ENCODE data around the gene RIPPLY3.
"Not testable (repeated sequence)": the region's sequence is repeated elsewhere in the genome, so short reads cannot be mapped to it uniquely, and the experiment has no call there.

The RIPPLY3 gene

GRCh38 chr21:37030864-37031263 lies 24.4 kb downstream of the RIPPLY3 start:
- TF ChIP-seq, protein P1, sequence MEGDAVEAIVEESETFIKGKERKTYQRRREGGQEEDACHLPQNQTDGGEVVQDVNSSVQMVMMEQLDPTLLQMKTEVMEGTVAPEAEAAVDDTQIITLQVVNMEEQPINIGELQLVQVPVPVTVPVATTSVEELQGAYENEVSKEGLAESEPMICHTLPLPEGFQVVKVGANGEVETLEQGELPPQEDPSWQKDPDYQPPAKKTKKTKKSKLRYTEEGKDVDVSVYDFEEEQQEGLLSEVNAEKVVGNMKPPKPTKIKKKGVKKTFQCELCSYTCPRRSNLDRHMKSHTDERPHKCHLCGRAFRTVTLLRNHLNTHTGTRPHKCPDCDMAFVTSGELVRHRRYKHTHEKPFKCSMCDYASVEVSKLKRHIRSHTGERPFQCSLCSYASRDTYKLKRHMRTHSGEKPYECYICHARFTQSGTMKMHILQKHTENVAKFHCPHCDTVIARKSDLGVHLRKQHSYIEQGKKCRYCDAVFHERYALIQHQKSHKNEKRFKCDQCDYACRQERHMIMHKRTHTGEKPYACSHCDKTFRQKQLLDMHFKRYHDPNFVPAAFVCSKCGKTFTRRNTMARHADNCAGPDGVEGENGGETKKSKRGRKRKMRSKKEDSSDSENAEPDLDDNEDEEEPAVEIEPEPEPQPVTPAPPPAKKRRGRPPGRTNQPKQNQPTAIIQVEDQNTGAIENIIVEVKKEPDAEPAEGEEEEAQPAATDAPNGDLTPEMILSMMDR (conservative IDR thresholded peaks at IDR 0.05; ENCODE audit: low read length), result no peak
- no peak for DNase-seq (ENCODE audit: low read depth)
- no peak overlapping the region for H3K4me3 ChIP-seq (ENCODE audit: low read length)

GRCh38 chr21:37032293-37032692 lies 25.8 kb downstream of the RIPPLY3 start:
- TF ChIP-seq, protein P1 (conservative IDR thresholded peaks at IDR 0.05; ENCODE audit: low read length), result no peak
- DNase-seq (ENCODE audit: low read depth), result no peak
- H3K4me3 ChIP-seq (ENCODE audit: low read length), result no peak overlapping the region

GRCh38 chr21:37032877-37033471 lies 26.5 kb downstream of the RIPPLY3 start:
- TF ChIP-seq, protein P1 (conservative IDR thresholded peaks at IDR 0.05; ENCODE audit: low read length), result no peak
- peak; percentile 51 for DNase-seq (ENCODE audit: low read depth)
- H3K4me3 ChIP-seq (ENCODE audit: low read length), result no peak overlapping the region

GRCh38 chr21:37034394-37034793 lies 27.9 kb downstream of the RIPPLY3 start:
- H3K4me3 ChIP-seq (ENCODE audit: low read length); DNase-seq (ENCODE audit: low read depth): not testable (repeated sequence)

DNA sequence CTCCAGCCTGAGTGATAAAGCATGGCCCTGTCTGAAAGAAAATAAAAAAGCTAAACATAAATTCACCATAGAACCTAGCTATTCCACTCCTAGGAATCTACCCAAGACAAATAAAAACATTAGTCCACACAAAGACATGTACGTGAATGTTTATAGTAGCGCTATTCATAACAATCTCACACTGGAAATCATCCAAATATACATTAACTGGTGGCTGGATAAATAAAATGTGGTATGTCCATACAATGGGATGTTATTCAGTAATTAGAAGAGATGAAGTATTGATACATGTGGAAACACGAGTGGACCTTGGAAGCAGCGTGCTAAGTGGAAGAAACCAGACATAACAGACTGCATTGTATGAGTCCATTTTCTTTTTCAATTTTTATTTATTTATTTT lies 29.7 kb downstream of the RIPPLY3 start:
- DNase-seq (ENCODE audit: low read depth), result no peak
- TF ChIP-seq, protein P1 (conservative IDR thresholded peaks at IDR 0.05; ENCODE audit: low read length), result no peak
- no peak overlapping the region for H3K4me3 ChIP-seq (ENCODE audit: low read length)

- no peak for DNase-seq (ENCODE audit: low read depth)
- no peak overlapping the region for H3K4me3 ChIP-seq (ENCODE audit: low read length)
- TF ChIP-seq, protein P1 (conservative IDR thresholded peaks at IDR 0.05; ENCODE audit: low read length), result no peak
These were observed 33.0 kb downstream of the RIPPLY3 start for GRCh38 chr21:37039411-37040075.

DNA sequence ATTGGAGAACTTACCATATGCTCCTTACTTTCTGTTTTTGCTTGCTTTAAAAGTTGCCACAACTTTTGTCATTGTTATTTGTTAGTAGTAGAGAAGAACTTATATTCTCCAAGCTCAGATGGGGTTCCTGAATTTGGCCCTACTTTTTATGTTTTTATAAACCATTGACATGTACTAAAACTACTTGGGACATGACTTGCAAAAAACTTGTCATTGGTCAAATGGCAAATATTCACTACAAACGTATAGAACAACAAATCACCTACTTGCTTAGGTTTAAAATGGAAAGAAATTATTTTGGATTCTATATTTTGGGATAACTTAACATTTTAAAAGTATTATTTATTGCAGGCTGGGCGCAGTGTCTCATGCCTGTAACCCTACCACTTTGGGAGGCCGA lies 33.7 kb downstream of the RIPPLY3 start:
- TF ChIP-seq, protein P1 (conservative IDR thresholded peaks at IDR 0.05; ENCODE audit: low read length), result no peak
- DNase-seq (ENCODE audit: low read depth), result no peak
- H3K4me3 ChIP-seq (ENCODE audit: low read length), result no peak overlapping the region
